ENCODE results near the gene ZDHHC12.

Gene ZDHHC12, protein sequence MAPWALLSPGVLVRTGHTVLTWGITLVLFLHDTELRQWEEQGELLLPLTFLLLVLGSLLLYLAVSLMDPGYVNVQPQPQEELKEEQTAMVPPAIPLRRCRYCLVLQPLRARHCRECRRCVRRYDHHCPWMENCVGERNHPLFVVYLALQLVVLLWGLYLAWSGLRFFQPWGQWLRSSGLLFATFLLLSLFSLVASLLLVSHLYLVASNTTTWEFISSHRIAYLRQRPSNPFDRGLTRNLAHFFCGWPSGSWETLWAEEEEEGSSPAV

DNA sequence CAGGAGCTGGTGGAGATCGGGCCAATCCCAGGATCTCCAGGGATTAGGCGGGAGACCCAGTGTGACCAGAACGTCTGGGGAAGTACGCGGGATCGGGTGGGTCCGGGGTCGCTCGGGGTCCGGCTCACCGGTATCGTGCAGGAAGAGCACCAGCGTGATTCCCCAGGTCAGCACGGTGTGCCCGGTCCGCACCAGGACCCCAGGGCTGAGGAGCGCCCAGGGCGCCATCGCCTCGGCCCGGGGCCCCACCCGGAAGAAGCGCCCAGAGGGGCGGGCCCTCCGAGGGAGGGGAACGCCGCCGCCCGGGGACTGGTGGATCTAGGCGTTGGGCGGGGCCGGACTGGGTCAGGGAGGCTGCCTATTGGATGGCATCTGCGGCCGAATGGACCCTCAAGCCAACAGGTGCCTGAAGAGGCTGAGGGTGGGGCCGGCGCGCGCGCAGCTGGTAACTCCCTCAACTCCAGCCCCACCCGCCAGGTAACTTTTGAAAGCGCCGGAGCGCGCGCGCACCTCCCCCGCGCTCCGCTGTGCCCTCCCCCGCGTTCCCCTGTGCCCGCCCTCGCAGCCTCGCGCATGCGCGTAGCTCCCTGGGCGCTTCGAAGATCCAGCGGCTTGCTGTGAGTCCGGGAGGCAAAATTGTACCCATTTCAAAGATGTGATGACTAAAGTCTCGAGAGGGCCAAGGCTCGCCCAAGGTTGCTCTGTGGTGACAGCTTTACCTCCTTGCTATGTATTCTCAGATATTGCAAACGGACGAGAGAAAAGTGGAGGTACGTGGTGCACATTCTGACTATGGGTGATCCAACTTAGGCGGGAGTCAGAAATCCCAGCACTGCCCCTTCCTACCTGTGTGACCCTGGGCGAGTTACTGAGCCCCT is at the start of gene ZDHHC12:
Gene ZDHHC12 (minus strand): TSS at position 262 of the 878 bp plus-strand sequence. CDS start 34 bp downstream, at position 228.
- DNase-seq (ENCODE audit: low spot score), result peak; percentile 97

DNA sequence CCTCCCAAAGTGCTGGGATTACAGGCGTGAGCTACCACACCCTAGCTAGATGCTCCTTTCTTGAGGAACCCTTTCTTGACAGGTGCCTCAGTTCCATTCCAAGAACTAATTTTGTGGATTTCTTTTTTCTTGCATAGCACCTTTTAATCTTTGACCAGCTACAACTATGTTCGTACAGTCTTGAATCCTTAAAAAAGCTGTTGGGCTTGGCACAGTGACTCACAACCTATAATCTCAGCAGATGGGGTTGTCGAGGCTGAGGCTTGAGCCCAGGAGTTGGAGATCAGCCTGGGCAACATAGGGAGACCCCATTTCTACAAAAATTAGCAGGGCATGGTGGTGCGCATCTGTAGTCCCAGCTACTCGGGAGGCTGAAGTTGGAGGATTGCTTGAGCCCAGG is 49.1 kb upstream of the ZDHHC12 start:
- DNase-seq (ENCODE audit: low spot score), result no peak

DNA sequence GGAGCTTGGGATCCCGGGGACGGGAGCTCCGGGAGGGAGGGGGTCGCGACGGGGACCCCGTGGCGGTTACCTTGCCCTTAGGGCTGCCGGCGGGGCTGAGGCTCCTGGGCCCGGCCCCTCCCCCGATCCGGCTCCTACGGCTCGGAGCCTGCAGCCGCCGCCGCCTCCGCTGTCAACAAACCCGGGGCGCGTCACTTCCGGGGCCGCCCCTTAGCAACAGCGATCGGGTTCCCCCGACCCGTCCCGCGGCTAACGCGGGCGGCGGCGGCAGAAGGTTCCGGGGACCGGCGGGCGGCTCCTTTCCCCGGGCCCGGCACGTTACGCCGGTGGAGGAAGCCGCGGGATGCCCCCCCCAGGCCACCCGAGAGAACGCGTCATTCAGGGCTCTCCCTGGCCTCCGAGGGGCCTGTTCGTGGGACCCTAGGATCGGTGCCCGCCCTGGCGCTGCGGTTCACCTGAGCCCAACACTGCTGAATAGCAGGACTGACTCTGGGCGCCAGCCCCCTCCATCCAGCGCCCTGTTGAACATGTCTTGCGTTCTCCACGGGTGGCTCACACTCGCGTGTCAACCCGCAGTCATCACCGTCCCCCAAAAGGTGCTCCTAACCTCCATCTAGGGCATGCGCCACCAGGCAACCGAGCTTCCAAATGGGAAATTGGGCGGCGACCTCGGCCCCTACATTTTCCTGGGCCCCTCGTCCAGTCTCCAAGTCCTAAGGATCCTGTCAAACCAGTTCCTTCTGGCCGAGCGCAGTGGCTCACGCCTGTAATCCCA is 48.0 kb upstream of the ZDHHC12 start, which contains the start of gene ZER1:
Gene ZER1 (minus strand): TSS at position 183 of the 775 bp plus-strand sequence. CDS start 16,362 bp downstream, outside the sequence.
- peak; percentile 98 for DNase-seq (ENCODE audit: low spot score)

DNA sequence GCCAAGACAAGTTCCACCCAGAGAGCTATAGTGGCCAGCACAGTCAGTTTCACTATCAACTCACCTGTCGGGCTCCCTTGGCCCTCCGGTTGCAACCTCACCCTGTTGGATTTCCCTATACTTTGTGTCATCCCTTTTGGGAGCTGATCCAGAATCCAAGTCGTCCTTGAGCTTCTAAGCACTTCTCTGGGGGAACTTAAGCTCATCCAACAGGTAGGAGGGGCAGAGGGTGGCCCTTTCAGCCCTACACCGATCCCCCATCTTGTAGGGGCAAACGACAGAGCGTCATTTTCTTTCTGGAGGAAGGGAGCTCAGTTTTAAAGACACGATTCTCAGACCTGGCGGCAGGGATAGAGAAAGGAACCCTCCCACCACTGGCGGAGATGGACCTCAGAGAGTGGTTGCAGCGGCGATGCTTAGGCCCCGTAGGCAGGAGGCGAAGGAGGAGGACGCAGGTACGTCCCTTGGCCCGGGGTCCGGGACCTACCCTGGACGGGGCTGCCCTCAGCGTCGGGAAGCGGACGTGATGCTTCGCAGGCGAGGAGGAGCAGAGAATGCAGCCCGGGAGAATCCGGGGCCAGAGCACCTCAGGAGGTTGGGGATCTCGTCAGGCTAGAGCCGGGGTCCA is 47.3 kb upstream of the ZDHHC12 start:
- no peak for DNase-seq (ENCODE audit: low spot score)

DNA sequence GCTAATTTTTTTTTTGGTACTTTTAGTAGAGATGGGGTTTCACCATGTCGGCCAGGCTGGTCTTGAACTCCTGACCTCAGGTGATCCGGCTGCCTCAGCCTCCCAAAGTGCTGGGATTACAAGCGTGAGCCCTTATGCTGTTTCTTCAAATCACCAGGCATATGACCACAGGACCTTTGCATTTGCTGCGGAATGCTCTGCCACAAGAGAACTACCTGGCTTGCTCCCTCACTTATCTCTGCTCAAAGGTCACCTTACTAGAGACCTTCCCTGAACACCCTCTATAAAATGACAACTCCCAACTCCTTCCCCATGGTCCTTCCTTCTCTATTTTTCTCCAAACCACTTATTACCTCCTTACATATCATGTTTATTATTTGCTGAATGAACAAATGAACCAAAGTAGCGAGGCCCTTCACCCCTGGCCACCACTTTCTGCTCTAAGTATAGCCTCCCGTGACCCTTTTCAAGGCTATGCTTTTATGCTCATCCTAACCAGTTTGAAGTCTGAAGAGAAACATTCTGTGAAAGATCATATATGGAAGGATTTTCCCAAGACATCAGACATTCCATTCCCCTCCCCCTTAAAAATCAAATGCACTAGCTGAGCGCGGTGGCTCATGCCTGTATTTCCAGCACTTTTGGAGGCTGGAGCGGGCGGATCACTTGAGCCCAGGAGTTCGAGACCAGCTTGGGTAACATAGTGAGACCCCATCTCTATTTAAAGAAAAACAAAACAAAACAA is 46.5 kb upstream of the ZDHHC12 start:
- no peak for DNase-seq (ENCODE audit: low spot score)

DNA sequence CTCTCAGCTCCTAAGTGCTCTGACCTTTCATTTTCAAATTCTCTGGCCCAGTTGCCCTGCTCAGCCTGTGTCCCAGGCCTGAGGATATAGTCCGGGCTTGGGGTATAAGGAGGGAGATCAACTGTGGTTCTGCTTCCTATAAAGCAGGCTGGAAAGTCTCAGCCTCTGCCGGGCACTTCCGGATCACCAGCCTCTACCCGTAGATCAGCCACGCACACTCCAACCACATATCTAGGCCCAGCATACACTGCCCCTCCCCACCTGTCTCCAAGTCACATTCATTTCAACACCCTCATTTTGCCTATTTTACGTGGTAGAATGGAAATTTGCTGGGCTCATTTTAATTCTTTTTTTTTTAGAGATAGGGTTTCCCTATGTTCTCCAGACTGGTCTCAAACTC is 44.7 kb upstream of the ZDHHC12 start:
- no peak for DNase-seq (ENCODE audit: low spot score)

DNA sequence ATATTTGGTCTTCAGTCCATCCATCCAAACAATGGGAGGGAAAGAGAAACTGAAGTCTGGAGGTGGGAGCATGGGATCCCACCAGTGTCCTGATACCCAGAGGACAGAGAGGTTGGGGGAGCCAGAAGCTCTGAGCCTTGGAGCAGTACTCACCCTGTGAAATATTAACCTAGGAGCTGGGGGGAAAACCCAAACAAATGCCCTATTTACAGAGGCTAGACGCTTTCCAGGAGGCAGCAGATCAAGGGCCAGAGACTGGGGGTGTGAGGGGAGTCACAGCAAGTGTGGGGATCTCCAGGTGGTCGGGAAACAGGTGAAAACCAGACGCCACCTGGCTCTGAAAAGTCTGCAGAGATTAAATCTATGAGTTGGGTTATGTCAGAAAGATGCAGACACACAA is 41.6 kb upstream of the ZDHHC12 start:
- DNase-seq (ENCODE audit: low spot score), result no peak

DNA sequence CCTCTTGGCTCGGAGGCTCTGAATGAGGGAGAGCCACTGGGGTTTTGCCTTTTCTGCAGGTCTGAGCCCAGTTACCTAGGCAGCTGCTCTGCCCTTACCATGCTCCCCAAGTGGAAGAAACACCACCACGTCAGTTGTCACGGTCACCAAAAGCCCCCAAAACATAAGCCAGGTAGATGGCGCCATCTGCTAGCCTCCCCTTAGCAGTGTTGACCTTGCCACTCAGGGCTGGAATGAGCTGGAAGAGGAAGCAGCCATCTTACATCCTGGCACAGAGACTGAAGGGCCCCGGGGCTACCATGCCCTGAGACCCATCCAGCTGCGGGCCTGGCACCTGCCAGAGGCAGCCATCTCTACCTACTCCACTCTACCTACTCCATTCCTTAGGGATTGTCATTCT is 40.4 kb upstream of the ZDHHC12 start:
- DNase-seq (ENCODE audit: low spot score), result no peak

DNA sequence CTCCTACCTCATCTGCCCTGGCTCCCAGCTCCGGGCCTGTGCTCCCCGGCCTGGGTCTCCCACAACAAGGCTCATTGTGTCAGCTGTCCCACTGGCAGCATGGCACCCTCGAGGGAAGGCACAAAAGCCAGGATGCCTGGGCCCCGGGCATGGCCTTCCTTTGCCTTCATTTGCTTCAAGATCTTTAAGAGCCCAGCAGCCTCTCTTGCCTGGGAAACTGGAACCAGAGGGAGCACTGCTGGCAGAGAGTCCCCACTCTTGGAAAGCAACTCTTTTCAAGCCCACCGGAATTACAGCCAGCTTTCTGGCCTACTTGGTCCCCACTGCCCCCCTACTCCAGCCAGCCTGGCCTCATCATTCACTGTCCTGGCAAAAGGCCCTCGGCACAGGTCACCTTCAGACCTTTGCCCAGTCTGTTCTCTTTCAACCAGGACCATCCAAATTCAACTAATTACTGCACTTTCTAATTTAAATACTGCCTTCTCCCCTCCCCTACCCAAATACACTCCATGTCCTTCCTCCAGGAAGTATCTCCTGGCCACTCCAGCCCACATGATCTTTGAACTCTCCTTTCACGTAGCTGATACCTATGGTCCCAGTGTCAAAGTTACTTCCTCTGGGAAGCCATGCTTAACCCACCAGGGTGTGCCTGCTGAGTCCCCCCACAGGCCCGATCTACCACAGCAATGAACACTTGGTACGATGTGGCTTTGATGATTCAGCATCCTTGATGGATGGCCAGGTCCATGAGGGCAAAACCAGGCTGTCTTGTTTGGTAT is 38.9 kb upstream of the ZDHHC12 start:
- DNase-seq (ENCODE audit: low spot score), result no peak

DNA sequence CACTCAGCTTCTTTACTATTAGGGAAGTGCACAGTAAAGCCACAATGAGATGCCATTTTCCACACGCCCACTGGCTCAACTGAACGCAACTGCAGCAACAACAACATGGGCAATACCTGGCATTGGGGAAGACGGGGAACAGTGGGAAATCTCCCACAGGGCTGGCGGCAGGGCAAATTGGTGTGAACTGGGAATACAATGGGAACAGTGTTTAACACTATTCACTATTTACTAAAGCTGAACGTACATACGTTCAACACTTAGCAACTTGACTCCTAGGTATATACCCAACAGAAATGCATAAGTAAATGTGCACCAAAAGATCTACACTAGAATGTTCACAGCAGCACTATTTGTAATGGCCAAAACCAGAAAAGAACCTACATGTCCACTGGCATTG is 33.7 kb upstream of the ZDHHC12 start:
- DNase-seq (ENCODE audit: low spot score), result no peak

DNA sequence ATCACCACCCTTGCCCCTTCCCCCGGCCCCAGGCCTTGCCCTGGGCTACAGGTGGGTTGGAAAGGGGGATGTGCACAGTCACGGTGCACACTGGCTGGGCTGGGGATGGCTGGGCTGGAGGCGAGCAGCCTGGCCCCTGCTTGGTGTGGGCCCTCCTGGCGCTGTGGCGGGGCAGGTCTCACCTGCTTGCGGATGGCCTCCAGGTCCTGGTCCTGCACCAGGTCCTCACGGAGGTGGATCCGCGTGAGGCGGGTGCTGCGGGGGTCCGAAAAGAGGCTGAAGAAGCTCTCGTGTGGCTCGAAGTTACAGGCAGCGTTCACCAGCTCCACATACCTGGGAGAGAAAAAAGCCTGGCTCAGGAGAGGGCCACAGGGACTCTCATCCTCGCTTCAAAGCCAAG is 29.7 kb upstream of the ZDHHC12 start:
- no peak for DNase-seq (ENCODE audit: low spot score)

DNA sequence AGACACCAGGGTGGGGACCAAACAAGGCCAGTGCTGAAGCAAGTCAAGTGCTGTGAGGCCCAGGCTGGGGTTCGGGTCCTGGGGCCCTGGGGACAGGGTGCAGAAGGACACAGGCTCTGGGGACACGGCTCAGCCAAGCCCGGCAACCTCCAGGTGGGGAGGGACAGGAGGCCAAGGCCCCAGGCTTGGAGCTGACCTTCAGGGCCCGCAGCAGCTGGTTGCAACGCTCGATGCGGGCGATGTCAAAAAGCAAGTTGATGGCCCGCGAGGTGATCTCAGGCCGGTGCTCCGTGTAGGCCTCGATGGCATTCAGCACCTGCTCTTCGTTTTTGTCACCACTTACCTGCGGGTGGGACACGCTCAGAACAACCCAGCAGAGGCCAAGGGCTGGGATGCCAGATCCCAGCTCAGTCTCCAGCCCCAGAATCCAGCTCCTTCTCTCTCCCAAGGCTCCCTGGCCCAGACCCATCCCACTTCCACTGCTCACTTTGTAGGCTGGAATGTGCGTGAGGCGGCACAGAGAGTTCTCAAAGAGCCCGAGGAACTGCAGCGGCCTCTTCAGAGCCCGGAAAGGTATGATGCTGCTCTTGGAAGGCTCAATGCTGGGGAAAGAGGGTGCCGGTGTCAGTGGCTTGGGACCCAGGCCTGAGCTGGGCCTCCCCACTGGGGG is 27.1 kb upstream of the ZDHHC12 start:
- DNase-seq (ENCODE audit: low spot score), result no peak

DNA sequence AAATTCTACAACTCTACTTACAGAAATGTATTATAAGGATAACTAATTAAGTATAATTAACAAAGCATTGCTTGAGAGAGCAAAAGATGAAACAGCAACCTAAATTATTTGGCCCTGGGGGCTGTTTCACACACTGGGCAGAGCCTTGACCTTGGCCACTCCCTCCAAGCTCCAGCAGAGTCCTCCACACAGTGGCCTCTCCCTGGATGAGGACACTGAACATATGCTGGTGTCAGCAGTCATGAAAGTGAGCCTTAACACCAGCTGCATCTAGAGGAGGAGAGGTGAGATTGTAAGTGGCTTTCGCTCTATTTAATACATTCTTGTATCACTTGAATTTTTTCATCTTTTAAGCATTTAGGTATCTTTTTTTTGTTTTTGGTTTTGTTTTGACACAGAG is 23.3 kb upstream of the ZDHHC12 start:
- DNase-seq (ENCODE audit: low spot score), result no peak

DNA sequence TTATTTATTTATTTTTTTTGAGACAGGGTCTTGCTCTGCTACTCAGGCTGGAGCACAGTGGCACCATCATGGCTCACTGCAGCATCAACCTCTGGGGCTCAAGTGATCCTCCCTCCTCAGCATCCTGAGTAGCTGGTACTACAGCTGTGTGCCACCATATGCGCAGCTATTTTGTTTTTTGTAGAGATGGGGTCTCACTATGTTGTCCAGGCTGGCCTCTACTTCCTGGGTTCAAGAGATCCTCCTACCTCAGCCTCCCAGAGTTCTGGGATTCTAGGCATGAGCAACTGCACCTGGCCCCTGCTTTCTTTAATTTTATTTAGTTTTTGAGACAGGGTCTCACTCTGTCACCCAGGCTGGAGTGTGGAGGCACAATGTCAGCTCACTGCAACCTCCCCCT is 19.5 kb upstream of the ZDHHC12 start:
- DNase-seq (ENCODE audit: low spot score), result no peak

DNA sequence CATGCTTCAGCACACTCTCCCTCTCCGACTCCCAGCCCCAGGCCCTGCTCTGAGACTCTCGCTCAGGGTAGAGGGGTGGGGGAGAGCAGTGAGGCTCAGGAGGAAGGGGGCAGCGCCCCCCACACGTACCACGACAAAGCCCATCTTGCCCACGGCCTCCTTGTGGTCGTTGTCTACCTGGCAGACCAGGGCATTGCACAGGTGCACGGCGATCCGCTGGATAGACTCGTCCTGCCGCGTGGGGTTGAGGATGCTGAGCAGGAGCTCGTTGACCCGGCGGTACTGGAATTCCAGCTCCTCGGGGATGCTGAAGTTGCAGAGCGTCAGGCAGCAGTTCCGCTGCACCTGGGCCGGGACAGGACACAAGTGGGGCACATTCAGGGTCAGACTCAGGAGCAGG is 18.5 kb upstream of the ZDHHC12 start:
- no peak for DNase-seq (ENCODE audit: low spot score)

DNA sequence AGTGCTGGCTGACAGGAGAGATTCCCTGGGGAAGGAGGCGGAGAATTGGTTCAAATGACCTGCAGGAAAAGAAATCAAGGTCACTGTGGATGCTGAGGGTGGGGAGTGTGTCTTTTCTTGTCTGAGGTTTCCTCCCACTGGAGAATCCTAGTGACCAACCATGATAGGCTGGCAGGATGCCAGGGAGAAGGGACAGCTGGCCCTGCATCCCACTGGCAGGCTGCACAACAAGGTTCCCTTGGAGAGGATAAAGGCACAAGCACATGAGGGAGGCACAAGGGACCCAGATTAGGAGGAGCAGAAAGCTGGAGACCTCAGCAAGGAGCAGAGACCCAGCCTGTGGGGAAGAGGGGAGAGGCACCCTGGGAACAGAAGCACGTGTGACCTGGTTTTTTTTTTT is 11.4 kb upstream of the ZDHHC12 start:
- DNase-seq (ENCODE audit: low spot score), result no peak

DNA sequence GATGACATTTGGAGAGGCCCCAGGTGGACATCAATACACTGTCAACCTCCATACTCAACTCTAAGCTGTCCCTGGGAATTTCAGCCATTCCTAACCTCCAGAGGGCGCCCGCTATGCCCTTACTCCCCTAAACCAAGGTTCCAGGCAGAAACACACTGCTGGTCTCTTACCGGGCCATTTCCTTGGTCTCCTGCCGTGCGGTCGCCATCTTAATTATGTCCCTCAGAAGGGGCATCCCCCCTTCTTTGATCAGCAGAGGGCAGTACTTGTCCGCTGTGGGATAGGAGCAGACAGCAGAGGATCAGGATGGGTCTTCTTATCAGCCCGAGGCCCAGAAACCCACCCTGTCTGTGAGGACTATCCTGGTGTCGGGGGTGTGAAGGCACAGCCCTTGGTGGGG is 9.3 kb upstream of the ZDHHC12 start:
- peak; percentile 83 for DNase-seq (ENCODE audit: low spot score)

DNA sequence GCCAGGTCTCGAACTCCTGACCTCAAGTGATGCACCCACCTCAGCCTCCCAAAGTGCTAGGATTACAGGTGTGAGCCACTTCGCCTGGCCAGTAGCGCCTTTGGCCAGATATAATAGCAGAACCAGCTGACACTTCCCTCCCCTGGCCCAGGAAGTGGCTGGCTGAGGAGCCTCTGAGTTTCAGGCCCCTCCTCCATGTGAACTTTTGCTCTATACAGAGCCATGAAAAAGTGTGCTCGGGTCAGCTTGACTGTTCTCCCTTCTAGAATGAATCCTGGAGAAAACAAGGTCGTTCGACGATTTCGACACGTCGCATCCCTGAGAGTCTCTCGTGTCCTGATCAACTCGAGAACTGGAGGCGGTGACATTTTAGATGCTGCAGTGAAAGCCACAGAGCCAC is 8.6 kb upstream of the ZDHHC12 start:
- DNase-seq (ENCODE audit: low spot score), result no peak

DNA sequence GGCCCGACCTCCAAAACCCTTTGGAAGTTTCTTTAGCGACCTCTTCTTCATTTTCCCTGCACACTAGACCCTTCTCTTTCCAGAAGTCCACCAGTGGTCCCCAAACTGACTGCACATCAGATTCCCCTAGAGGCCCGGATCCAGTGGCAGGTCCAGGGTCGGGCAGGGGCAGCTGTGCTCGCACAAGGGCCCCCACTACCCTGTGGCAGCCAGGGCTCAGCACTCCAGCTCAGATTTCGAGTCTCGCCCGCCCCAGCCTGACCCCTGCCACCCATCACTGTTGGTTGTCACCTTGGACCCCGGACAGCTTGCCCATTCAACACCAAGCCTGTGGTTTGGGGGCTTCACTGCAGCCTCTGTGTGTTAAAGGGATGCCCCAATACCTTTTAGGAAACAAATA is 7.8 kb upstream of the ZDHHC12 start:
- DNase-seq (ENCODE audit: low spot score), result no peak

DNA sequence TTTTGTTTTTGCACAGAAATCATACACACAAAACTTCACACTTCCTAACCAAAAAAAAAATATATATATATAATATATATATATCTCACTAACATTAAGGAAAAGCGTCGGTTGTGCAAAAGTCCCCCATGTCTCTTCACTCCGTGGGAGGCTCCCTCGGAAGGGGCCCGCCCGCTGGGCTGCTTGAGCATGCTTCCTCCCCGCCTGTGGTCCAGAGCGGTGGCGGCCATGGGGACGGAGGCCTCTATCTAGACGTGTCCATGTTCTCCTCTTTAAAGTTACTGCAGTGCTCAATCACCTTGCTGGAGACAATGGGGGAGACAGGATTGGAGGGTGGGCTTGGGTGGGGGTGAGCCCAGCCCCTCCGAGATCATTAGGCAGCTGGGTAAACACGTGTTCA is 7.2 kb upstream of the ZDHHC12 start:
- no peak for DNase-seq (ENCODE audit: low spot score)

Measured in D341Med (cell line).